Progenitor cell of endocrine pancreas (in vitro differentiated cells): Measurements from ENCODE around the gene TBP. TPM values are rescaled to one million over a fixed set of nuclear protein-coding genes. Genes with fewer than 3 reads are reported as not detected.

Experiments used
- DNase-seq: peaks from one replicate; pipeline ENCODE4 v3.0.0; 2021; ENCODE audit warnings: low spot score; ENCODE audit not compliant: unreplicated experiment
- H3K27ac Mint-ChIP-seq: 2 replicates; pipeline ENCODE4 v1.8.0; 2021; ENCODE audit warnings: mild to moderate bottlenecking, moderate library complexity, mixed read lengths
- H3K27me3 Mint-ChIP-seq: 2 replicates; pipeline ENCODE4 v1.8.0; 2021; ENCODE audit warnings: mixed read lengths
- H3K36me3 Mint-ChIP-seq: 2 replicates; pipeline ENCODE4 v1.8.0; 2022; ENCODE audit warnings: mixed read lengths; ENCODE audit not compliant: insufficient read depth
- H3K4me1 Mint-ChIP-seq: 2 replicates; pipeline ENCODE4 v1.8.0; 2021; ENCODE audit warnings: low read depth, mixed read lengths
- H3K4me3 Mint-ChIP-seq: 2 replicates; pipeline ENCODE4 v1.8.0; 2021; ENCODE audit warnings: low read depth, mild to moderate bottlenecking, moderate library complexity, mixed read lengths
- H3K9me3 Mint-ChIP-seq: 2 replicates; pipeline ENCODE4 v1.8.0; 2021; ENCODE audit warnings: low read depth, mixed read lengths
- total RNA-seq: library from RNA; stranded (reverse); gene quantifications from 2 replicates; pipeline ENCODE4 v1.2.1, GENCODE V29; 2021
- TF ChIP-seq, protein P1 (sequence below): fragments of 200-600 bp; sonication (generic); IDR thresholded peaks from one replicate; pipeline ENCODE4 v1.5.0; 2021; ENCODE audit warnings: antibody characterized with exemption, mild to moderate bottlenecking; ENCODE audit not compliant: unreplicated experiment

Gene TBP
- total RNA-seq, 1 donor from 2014 or later: 20.3 TPM

DNA sequence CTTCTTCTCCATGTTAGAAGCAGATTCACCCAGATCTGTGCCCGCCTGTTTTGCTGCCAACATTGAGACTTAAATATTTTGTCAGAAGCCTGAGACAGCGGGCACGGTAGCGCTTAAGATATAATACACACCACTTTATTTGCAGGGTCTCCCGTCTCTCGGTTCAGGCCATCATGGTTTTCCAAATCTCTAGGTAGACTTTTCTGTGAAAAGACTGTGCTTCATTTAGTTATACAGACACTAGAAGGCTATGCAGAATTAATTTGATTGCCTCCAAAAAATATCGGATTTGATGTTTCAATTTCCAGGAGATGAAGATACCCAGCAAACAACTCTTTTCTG is 598 bp downstream of the TBP start:
- H3K9me3 Mint-ChIP-seq: no peaks in the 10 kb centered on the region
- TF ChIP-seq, protein P1, sequence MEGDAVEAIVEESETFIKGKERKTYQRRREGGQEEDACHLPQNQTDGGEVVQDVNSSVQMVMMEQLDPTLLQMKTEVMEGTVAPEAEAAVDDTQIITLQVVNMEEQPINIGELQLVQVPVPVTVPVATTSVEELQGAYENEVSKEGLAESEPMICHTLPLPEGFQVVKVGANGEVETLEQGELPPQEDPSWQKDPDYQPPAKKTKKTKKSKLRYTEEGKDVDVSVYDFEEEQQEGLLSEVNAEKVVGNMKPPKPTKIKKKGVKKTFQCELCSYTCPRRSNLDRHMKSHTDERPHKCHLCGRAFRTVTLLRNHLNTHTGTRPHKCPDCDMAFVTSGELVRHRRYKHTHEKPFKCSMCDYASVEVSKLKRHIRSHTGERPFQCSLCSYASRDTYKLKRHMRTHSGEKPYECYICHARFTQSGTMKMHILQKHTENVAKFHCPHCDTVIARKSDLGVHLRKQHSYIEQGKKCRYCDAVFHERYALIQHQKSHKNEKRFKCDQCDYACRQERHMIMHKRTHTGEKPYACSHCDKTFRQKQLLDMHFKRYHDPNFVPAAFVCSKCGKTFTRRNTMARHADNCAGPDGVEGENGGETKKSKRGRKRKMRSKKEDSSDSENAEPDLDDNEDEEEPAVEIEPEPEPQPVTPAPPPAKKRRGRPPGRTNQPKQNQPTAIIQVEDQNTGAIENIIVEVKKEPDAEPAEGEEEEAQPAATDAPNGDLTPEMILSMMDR: no peak
- H3K4me1 Mint-ChIP-seq: peaks cover 12% of the 10 kb centered on the region
- H3K4me3 Mint-ChIP-seq: no peak overlapping the region
- DNase-seq: no peak
- H3K27ac Mint-ChIP-seq: no peak overlapping the region
- no peaks in the 10 kb centered on the region for H3K27me3 Mint-ChIP-seq
- H3K36me3 Mint-ChIP-seq: peaks cover 9% of the 10 kb centered on the region

DNA sequence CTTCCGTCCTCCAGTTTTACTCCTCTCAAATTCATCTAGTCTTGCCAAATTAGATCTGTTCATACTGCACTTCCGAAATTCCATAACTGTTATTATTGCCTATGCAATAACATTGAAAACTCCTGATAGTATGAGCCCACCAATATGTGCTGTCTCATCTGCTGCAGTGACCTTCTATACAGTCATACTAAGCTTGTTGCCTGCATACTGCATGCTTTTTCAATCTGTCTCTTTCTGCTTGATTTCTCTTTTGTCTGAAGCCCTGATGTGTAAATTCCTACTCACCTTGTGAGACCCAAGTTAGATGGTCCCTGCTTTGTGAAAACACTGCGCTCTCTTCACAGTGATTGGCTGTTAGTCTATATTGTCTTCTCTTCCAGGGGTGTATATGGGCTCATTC is 1.1 kb downstream of the TBP start:
- Mint-ChIP-seq H3K4me1 (peaks cover 10% of the 10 kb centered on the region), H3K4me3 (no peak overlapping the region), H3K9me3 (no peaks in the 10 kb centered on the region), H3K27me3 (no peaks in the 10 kb centered on the region), H3K27ac (no peak overlapping the region), H3K36me3 (peaks cover 7% of the 10 kb centered on the region)
- TF ChIP-seq, protein P1: no peak
- no peak for DNase-seq

DNA sequence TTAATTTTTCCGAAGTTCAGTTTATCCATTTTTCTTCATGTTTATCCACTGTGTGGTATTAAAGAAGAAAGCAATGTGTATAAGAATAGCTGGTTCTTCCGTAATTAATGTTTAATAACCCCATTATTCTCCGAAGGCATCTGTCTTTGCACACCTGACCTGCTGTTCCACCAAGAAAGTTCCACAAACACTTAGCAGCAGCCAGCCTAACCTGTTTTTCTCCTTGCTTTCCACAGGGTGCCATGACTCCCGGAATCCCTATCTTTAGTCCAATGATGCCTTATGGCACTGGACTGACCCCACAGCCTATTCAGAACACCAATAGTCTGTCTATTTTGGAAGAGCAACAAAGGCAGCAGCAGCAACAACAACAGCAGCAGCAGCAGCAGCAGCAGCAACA is 7.4 kb downstream of the TBP start:
- H3K9me3 Mint-ChIP-seq: no peaks in the 10 kb centered on the region
- H3K4me1 Mint-ChIP-seq: no peaks in the 10 kb centered on the region
- no peaks in the 10 kb centered on the region for H3K27me3 Mint-ChIP-seq
- H3K4me3 Mint-ChIP-seq: no peak overlapping the region
- no peak overlapping the region for H3K27ac Mint-ChIP-seq
- DNase-seq: no peak
- TF ChIP-seq, protein P1: no peak
- peaks cover 6% of the 10 kb centered on the region for H3K36me3 Mint-ChIP-seq

DNA sequence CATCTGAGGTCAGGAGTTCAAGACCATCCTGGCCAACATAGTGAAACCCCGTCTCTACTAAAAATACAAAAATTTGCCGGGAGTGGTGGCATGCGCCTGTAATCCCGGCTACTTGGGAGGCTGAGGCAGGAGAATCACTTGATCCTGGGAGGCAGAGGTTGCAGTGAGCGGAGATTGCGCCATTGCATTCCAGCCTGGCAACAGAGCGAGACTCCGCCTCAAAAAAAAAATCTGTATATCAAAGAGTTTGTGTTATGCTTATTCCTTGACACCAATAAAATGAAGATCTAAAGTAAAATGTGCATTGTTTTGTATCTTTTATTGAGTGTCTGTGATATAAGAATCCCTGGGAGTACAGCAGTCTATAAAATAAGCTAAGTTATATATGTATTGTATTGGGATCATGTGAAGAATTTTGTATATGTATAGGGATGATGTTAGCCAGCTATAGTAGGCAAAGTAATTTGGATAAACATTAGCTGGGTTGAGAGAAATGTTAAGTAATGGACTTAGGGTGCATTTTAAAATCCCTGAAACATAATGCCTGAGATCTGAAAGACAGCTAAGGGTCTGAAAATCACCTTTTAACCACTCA is 10.9 kb downstream of the TBP start:
- H3K4me3 Mint-ChIP-seq: no peak overlapping the region
- no peaks in the 10 kb centered on the region for H3K4me1 Mint-ChIP-seq
- no peak for DNase-seq
- H3K9me3 Mint-ChIP-seq: no peaks in the 10 kb centered on the region
- no peaks in the 10 kb centered on the region for H3K27me3 Mint-ChIP-seq
- no peak overlapping the region for H3K27ac Mint-ChIP-seq
- H3K36me3 Mint-ChIP-seq: peaks cover 11% of the 10 kb centered on the region
- TF ChIP-seq, protein P1: no peak

DNA sequence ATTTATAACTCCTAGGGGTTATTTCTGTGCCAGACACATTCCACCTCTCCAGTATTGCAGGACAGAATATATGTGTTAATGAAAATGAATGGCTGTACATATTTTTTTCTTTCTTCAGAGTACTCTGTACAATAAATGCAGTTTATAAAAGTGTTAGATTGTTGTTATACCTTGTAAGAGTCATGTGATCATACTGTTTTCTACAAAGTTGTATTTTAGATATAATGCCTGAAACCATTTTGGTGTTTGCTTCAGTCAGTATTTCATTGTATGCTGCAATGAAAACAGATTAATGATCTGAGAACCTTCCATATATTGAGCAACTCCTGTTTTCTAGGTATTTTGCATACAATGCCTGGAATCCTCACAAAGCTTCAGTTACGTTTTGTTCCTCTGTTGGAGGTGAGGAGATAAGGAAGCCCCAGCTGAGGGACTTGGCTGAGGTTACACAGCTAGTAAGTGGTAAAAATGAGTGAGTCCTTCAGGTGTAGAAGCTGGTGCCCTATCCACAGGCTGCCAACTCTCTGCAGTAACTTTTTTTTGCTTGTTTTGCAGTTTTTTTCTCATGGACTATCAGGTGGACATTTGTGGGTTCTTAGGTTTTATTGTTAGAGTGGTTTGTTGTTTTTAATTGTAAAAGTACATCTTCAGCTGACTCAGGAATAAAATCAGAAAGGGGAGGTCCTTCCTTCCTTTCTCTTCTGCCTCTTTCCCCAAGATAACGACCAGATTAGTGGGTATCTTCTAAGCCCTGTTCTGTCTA is 18.7 kb downstream of the TBP start:
- H3K36me3 Mint-ChIP-seq: peaks cover 9% of the 10 kb centered on the region
- H3K27me3 Mint-ChIP-seq: no peaks in the 10 kb centered on the region
- no peak for DNase-seq
- no peak overlapping the region for H3K27ac Mint-ChIP-seq
- TF ChIP-seq, protein P1: no peak
- no peaks in the 10 kb centered on the region for H3K4me1 Mint-ChIP-seq
- H3K9me3 Mint-ChIP-seq: no peaks in the 10 kb centered on the region
- H3K4me3 Mint-ChIP-seq: no peak overlapping the region
